ENCODE measurements around the gene CYP26B1. TPM values are rescaled to one million over a fixed set of nuclear protein-coding genes. Genes with fewer than 3 reads are reported as not detected.

CYP26B1 gene
- total and polyA plus RNA-seq, 9 of the 15 experiments (the other 6 are each of a cell fraction or from before 2014, with no cell fraction given), result 0.01 to 0.13 (median 0.04) TPM; not detected in 6

GRCh38 chr2:72116081-72116533 is 31.6 kb downstream of the CYP26B1 start (continued):
- TF ChIP-seq SFPQ (IDR thresholded peaks at IDR 0.05; ENCODE audit: low read depth, low read length), result no peak
- TF ChIP-seq EWSR1 (IDR thresholded peaks at IDR 0.05; ENCODE audit: borderline replicate concordance, low read depth, partially characterized antibody), result no peak
- TF ChIP-seq ZEB2 (IDR thresholded peaks at IDR 0.05), result no peak
- no peak for TF ChIP-seq SRF (CRISPR knock-in tag; IDR thresholded peaks at IDR 0.05)
- TF ChIP-seq ELK1 (CRISPR knock-in tag; IDR thresholded peaks at IDR 0.05), result no peak
- TF ChIP-seq FIP1L1 (IDR thresholded peaks at IDR 0.05; ENCODE audit: low read depth, low read length, poor library complexity, severe bottlenecking), result no peak
- TF ChIP-seq ZNF12 (CRISPR knock-in tag; IDR thresholded peaks at IDR 0.05), result no peak
- TF ChIP-seq POLR2AphosphoS2 (IDR thresholded peaks at IDR 0.05; ENCODE audit: low read length), result no peak
- no peak for TF ChIP-seq NR2F6 (CRISPR knock-in tag; IDR thresholded peaks at IDR 0.05)
- TF ChIP-seq SIN3A (IDR thresholded peaks at IDR 0.05; ENCODE audit: borderline replicate concordance in 2 of 2, control insufficient read depth in 1 of 2, low read depth in 2 of 2, low read length in 2 of 2), result no peak
- no peak for TF ChIP-seq TAF7 (tag; IDR thresholded peaks at IDR 0.05)
